Hindlimb muscle (tissue), 1 donor: Measurements from ENCODE around the gene GCN1. TPM values are rescaled to one million over a fixed set of nuclear protein-coding genes. Genes with fewer than 3 reads are reported as not detected.

Experiments used
- DNase-seq: peaks from one replicate; pipeline ENCODE4 v3.0.0-alpha.2; 2013
- polyA plus RNA-seq: library from polyadenylated mRNA; unstranded; fragments of 120-200 nt; gene quantifications from one replicate; pipeline ENCODE4 v1.2.1, GENCODE V29; 2013; ENCODE audit not compliant: insufficient read length

GCN1 gene
- polyA plus RNA-seq, 1 donor = 47.6 TPM

- DNase-seq = no peak
Measured at GRCh38 chr12:120181991-120182631, 12.4 kb downstream of the GCN1 start.

GRCh38 chr12:120180975-120181374 lies 13.5 kb downstream of the GCN1 start:
- no peak for DNase-seq

- no peak for DNase-seq
Measured at GRCh38 chr12:120175537-120175936, 19.0 kb downstream of the GCN1 start.

GRCh38 chr12:120175062-120175461 lies 19.5 kb downstream of the GCN1 start:
- DNase-seq = no peak

- no peak for DNase-seq
Measured at GRCh38 chr12:120172053-120172452, 22.5 kb downstream of the GCN1 start.

GRCh38 chr12:120170631-120171030 lies 23.9 kb downstream of the GCN1 start:
- no peak for DNase-seq

- no peak for DNase-seq
Measured at GRCh38 chr12:120169946-120170345, 24.6 kb downstream of the GCN1 start.

GRCh38 chr12:120168337-120168736 lies 26.2 kb downstream of the GCN1 start:
- no peak for DNase-seq

- DNase-seq = no peak
Measured at GRCh38 chr12:120167529-120168095, 26.9 kb downstream of the GCN1 start.

- no peak for DNase-seq
Measured at GRCh38 chr12:120164293-120164692, 30.2 kb downstream of the GCN1 start.

- DNase-seq = no peak
Measured at GRCh38 chr12:120162763-120163162, 31.8 kb downstream of the GCN1 start.

- no peak for DNase-seq
Measured at GRCh38 chr12:120161852-120162251, 32.7 kb downstream of the GCN1 start.

- DNase-seq = no peak
Measured at GRCh38 chr12:120159509-120160237, 34.8 kb downstream of the GCN1 start.

- DNase-seq = no peak
Measured at GRCh38 chr12:120158351-120158750, 36.2 kb downstream of the GCN1 start.

GRCh38 chr12:120157678-120158077 lies 36.8 kb downstream of the GCN1 start:
- no peak for DNase-seq

- DNase-seq = no peak
Measured at GRCh38 chr12:120156315-120157259, 37.9 kb downstream of the GCN1 start.

GRCh38 chr12:120155072-120155471 lies 39.4 kb downstream of the GCN1 start:
- no peak for DNase-seq

- no peak for DNase-seq
Measured at GRCh38 chr12:120150919-120151525, 43.5 kb downstream of the GCN1 start.

- no peak for DNase-seq
Measured at GRCh38 chr12:120148011-120148410, 46.5 kb downstream of the GCN1 start.

- DNase-seq = no peak
Measured at GRCh38 chr12:120145164-120145563, 49.4 kb downstream of the GCN1 start.

GRCh38 chr12:120144215-120144614 lies 50.3 kb downstream of the GCN1 start:
- DNase-seq = no peak

- no peak for DNase-seq
Measured at GRCh38 chr12:120142231-120142877, 52.2 kb downstream of the GCN1 start.
